ENCODE results near the gene FBXL3.

FBXL3 gene

DNA sequence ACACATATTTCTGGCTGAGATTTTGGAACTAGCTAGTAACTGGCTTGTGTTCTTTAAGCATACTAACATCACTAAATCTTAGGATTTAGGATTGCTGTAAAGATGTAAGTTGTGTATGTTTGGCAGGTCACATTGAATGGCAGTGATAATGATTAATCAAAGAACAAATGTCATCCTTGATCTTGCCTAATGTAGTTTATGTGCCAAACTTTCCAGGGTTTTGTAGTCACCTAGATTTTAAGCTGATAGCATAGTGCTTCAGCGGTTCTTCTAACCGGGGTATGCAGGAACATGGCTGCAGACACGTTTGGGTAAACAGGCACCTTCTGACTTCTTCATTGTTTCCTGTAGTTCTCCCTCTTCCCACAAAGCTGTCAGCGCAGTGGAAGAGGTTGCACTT lies 25.4 kb downstream of the FBXL3 start (continued):
- TF ChIP-seq, protein P1, sequence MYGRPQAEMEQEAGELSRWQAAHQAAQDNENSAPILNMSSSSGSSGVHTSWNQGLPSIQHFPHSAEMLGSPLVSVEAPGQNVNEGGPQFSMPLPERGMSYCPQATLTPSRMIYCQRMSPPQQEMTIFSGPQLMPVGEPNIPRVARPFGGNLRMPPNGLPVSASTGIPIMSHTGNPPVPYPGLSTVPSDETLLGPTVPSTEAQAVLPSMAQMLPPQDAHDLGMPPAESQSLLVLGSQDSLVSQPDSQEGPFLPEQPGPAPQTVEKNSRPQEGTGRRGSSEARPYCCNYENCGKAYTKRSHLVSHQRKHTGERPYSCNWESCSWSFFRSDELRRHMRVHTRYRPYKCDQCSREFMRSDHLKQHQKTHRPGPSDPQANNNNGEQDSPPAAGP (tag by site-specific recombination; IDR thresholded peaks at IDR 0.05): no peak
- TF ChIP-seq ZNF48 (tag by site-specific recombination; IDR thresholded peaks at IDR 0.05) (no peak), ZNF645 (tag by site-specific recombination; IDR thresholded peaks at IDR 0.05) (no peak), YY2 (tag by site-specific recombination; IDR thresholded peaks at IDR 0.05) (no peak), ZNF132 (tag by site-specific recombination; IDR thresholded peaks at IDR 0.05; ENCODE audit: borderline replicate concordance) (no peak), ZNF843 (tag by site-specific recombination; IDR thresholded peaks at IDR 0.05) (no peak)

DNA sequence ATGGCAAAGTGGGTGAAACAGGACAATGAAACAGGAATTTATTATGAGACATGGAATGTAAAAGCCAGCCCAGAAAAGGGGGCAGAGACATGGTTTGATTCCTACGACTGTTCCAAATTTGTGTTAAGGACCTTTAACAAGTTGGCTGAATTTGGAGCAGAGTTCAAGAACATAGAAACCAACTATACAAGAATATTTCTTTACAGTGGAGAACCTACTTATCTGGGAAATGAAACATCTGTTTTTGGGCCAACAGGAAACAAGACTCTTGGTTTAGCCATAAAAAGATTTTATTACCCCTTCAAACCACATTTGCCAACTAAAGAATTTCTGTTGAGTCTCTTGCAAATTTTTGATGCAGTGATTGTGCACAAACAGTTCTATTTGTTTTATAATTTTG lies 26.5 kb downstream of the FBXL3 start:
- ChIA-PET POLR2A (interaction anchor here (0.6 kb wide), 1 partner anchor 11 kb away, joined by 3 read pairs; no protein-coding TSS in a partner anchor), CTCF (interaction anchor here (0.6 kb wide), 1 partner anchor 480 kb away, joined by 3 read pairs; no protein-coding TSS in a partner anchor)
- Histone ChIP-seq H3K4me3 (ENCODE audit: low read depth, low read length) (no peak overlapping the region), H3K4me1 (ENCODE audit: control insufficient read depth, insufficient read depth, low read length) (no peaks in the 10 kb centered on the region), H3K27ac (ENCODE audit: extremely low read depth, low read depth, low read length) (no peak overlapping the region), H3K9me3 (ENCODE audit: control insufficient read depth, insufficient read depth, low read depth, low read length) (no peaks in the 10 kb centered on the region), H3K36me3 (ENCODE audit: control insufficient read depth in 2 of 2, insufficient read depth in 1 of 2, low read length in 2 of 2) (peaks cover 0 to 72% of the 10 kb centered on the region in 2 experiments; a peak in 1 of 3 replicates)
- TF ChIP-seq PRDM6 (tag by site-specific recombination; IDR thresholded peaks at IDR 0.05) (0 out of 2 replicates have a peak, but pooled peaks have one; percentile 24), ZNF521 (tag by site-specific recombination; IDR thresholded peaks at IDR 0.05) (no peak)

DNA sequence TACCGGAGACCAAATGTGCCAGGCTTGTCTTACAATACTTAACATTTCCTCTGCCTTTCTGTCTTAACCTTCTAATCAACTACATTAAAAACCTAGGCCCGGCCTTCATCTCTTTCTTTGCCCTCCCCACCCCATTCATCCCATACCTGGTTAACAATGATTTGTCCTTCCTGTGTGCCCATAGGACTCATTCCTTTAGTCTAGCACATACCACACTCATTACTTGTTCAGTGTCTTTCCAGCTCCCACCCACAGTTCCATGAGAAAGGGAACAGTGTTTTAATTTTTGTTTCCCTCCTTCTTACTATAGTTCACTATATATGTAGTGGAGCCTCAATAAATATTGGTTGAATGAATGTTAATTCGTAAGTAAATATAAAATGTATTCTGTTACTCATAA lies 32.7 kb downstream of the FBXL3 start:
- Histone ChIP-seq H3K9me3 (ENCODE audit: control insufficient read depth, insufficient read depth, low read depth, low read length) (no peaks in the 10 kb centered on the region), H3K4me3 (ENCODE audit: low read depth, low read length) (no peak overlapping the region)
- POLR2A ChIA-PET: interaction anchor here (1.9 kb wide), 1 partner anchor 7 kb away, joined by 5 read pairs; no protein-coding TSS in a partner anchor

DNA sequence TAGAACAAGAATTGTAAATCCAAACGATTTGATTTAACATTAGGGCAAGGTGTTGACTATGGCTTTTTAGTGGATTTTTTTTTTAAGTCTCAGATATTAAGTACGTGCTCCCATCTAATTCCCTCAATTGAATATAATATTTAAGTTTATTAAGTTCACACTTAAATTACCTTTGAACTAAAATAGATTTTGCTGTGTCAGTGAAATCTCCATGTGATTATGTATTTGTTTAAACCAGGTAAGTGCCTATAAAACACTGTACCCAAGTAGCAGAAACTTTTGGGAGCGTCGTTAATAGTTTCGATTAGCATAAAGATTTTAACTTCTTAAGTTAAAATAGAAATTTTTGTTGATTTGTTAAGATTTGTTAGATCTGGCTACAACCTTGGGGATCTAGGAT lies 33.5 kb downstream of the FBXL3 start:
- peaks cover 0 to 29% of the 10 kb centered on the region in 2 experiments; a peak in 1 of 3 replicates for H3K36me3 ChIP-seq (ENCODE audit: control insufficient read depth in 2 of 2, insufficient read depth in 1 of 2, low read length in 2 of 2)
- POLR2A ChIA-PET: interaction anchor here (1.6 to 1.9 kb wide), 2 partner anchors 8 to 13 kb away, joined by 3 to 5 read pairs; no protein-coding TSS in a partner anchor
- H3K4me1 ChIP-seq (ENCODE audit: control insufficient read depth, insufficient read depth, low read length): no peaks in the 10 kb centered on the region
- H3K27ac ChIP-seq (ENCODE audit: extremely low read depth, low read depth, low read length): no peak overlapping the region
- no peak overlapping the region for H3K4me3 ChIP-seq (ENCODE audit: low read depth, low read length)
- CTCF ChIA-PET: interaction anchor here (1.5 kb wide), 1 partner anchor 8 kb away, joined by 9 read pairs; no protein-coding TSS in a partner anchor
- H3K9me3 ChIP-seq (ENCODE audit: control insufficient read depth, insufficient read depth, low read depth, low read length): no peaks in the 10 kb centered on the region
- TF ChIP-seq ZBTB20 (tag by site-specific recombination; IDR thresholded peaks at IDR 0.05) (no peak), ZNF239 (tag by site-specific recombination; IDR thresholded peaks at IDR 0.05) (no peak), ZNF184 (tag by site-specific recombination; IDR thresholded peaks at IDR 0.05) (no peak), ZNF560 (tag by site-specific recombination; IDR thresholded peaks at IDR 0.05; ENCODE audit: borderline replicate concordance) (no peak), ZNF19 (tag by site-specific recombination; IDR thresholded peaks at IDR 0.05; ENCODE audit: low read depth) (no peak), ZNF398 (tag by site-specific recombination; IDR thresholded peaks at IDR 0.05) (no peak)
- TF ChIP-seq, protein P2, sequence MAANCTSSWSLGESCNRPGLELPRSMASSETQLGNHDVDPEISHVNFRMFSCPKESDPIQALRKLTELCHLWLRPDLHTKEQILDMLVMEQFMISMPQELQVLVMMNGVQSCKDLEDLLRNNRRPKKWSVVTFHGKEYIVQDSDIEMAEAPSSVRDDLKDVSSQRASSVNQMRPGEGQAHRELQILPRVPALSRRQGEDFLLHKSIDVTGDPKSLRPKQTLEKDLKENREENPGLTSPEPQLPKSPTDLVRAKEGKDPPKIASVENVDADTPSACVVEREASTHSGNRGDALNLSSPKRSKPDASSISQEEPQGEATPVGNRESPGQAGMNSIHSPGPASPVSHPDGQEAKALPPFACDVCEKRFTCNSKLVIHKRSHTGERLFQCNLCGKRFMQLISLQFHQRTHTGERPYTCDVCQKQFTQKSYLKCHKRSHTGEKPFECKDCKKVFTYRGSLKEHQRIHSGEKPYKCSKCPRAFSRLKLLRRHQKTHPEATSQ (tag by site-specific recombination; IDR thresholded peaks at IDR 0.05): no peak
- TF ChIP-seq, protein P3, sequence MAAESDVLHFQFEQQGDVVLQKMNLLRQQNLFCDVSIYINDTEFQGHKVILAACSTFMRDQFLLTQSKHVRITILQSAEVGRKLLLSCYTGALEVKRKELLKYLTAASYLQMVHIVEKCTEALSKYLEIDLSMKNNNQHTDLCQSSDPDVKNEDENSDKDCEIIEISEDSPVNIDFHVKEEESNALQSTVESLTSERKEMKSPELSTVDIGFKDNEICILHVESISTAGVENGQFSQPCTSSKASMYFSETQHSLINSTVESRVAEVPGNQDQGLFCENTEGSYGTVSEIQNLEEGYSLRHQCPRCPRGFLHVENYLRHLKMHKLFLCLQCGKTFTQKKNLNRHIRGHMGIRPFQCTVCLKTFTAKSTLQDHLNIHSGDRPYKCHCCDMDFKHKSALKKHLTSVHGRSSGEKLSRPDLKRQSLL (tag by site-specific recombination; IDR thresholded peaks at IDR 0.05): no peak

More for the DNA sequence above, 32.7 kb downstream of the FBXL3 start:
- Histone ChIP-seq H3K4me1 (ENCODE audit: control insufficient read depth, insufficient read depth, low read length) (no peaks in the 10 kb centered on the region), H3K27ac (ENCODE audit: extremely low read depth, low read depth, low read length) (no peak overlapping the region), H3K36me3 (ENCODE audit: control insufficient read depth in 2 of 2, insufficient read depth in 1 of 2, low read length in 2 of 2) (peaks cover 0 to 37% of the 10 kb centered on the region in 2 experiments; a peak in 1 of 3 replicates)
- no peak for TF ChIP-seq ZNF2 (tag by site-specific recombination; IDR thresholded peaks at IDR 0.05)
- no peak for TF ChIP-seq ZNF530 (tag by site-specific recombination; IDR thresholded peaks at IDR 0.05; ENCODE audit: low read depth)
- TF ChIP-seq ZNF571 (tag by site-specific recombination; IDR thresholded peaks at IDR 0.05): no peak
- CTCF ChIA-PET: no interaction called here

Measured in HEK293 (cell line).